GM12865 (cell line): ENCODE results near the gene MZF1.
A peak's percentile ranks its signal among the peaks of the same experiment; 100 is the strongest.
"Not testable (repeated sequence)": the region's sequence is repeated elsewhere in the genome, so short reads cannot be mapped to it uniquely, and the experiment has no call there.

Experiments used
- DNase-seq: peaks from one replicate; pipeline ENCODE4 v3.0.0; 2010; ENCODE audit warnings: low read depth
- H3K4me3 ChIP-seq: 2 replicates; pipeline ENCODE4 v1.5.1; 2011; ENCODE audit warnings: mild to moderate bottlenecking, low read depth, low read length, control low read depth
- TF ChIP-seq, protein P1 (sequence below): IDR thresholded peaks from 2 replicates; pipeline ENCODE4 v1.5.1; 2011; ENCODE audit warnings: low read length, control low read depth, low read depth, inconsistent platforms; ENCODE audit not compliant: insufficient read depth; ENCODE audit errors: missing control alignments

The MZF1 gene

DNA sequence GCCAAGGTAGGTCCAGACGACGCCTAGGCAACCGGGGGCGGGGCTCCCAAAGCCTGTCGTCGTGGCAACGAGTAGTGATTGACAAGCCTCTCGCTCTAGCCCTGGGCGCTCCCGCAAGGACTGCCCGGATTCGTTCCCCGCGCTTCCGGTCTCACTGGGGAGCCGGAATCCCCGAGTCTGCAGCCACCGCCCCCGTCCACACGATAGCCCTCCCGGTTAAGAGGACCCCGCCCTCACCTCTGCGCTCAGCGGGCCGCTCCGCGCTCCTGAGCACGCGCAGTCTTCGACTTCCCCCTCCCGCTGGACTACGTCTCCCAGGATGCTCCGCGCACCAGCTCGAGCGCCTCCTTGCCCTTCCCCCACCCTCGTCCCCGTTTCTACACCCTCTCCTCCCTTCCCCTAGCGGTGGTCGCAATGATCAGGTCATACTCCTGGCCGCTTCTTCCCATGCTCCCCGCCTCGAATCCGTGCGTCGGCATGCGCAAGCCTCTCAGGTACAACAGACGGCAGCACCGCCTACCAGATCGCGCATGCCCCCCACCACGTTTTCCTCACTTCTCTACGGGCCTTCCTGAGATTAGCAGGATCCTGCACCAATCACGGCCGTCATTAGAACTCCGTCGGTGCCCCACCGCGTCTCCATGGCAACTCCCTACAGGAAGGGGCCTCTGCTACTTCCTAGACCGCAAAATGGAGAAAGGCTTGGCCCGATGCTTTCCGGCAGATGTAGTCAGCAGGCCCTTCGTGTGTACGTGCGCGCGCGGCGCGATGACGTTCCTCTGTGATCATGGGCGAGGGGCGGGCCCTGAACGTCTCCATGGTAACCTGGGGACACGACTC, at the start of gene MZF1:
MZF1 (minus strand) TSS at position 518 of the 840 bp plus-strand sequence. CDS start 1,946 bp downstream, outside the sequence.
- H3K4me3 ChIP-seq: peak within 1 kb of the TSS; percentile 89
- peak; percentile 100 for DNase-seq
- TF ChIP-seq, protein P1, sequence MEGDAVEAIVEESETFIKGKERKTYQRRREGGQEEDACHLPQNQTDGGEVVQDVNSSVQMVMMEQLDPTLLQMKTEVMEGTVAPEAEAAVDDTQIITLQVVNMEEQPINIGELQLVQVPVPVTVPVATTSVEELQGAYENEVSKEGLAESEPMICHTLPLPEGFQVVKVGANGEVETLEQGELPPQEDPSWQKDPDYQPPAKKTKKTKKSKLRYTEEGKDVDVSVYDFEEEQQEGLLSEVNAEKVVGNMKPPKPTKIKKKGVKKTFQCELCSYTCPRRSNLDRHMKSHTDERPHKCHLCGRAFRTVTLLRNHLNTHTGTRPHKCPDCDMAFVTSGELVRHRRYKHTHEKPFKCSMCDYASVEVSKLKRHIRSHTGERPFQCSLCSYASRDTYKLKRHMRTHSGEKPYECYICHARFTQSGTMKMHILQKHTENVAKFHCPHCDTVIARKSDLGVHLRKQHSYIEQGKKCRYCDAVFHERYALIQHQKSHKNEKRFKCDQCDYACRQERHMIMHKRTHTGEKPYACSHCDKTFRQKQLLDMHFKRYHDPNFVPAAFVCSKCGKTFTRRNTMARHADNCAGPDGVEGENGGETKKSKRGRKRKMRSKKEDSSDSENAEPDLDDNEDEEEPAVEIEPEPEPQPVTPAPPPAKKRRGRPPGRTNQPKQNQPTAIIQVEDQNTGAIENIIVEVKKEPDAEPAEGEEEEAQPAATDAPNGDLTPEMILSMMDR: peak; percentile 22

DNA sequence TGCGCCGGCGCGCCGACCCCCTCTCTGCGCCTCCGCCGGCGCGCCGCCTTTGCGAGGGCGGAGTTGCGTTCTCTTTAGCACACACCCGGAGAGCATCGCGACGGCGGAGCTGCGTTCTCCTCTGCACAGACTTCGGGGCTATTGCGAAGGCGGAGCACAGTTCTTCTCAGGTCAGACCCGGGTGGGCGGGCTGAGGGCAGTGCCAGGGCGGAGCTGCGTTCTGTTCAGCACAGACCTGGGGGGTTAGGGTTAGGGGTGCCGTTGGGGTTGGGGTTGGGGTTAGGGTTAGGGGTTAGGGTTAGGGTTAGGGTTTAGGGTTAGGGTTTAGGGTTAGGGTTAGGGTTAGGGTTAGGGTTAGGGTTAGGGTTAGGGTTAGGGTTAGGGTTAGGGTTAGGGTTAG, 34.1 kb upstream of the MZF1 start:
- H3K4me3 ChIP-seq, DNase-seq: not testable (repeated sequence)

DNA sequence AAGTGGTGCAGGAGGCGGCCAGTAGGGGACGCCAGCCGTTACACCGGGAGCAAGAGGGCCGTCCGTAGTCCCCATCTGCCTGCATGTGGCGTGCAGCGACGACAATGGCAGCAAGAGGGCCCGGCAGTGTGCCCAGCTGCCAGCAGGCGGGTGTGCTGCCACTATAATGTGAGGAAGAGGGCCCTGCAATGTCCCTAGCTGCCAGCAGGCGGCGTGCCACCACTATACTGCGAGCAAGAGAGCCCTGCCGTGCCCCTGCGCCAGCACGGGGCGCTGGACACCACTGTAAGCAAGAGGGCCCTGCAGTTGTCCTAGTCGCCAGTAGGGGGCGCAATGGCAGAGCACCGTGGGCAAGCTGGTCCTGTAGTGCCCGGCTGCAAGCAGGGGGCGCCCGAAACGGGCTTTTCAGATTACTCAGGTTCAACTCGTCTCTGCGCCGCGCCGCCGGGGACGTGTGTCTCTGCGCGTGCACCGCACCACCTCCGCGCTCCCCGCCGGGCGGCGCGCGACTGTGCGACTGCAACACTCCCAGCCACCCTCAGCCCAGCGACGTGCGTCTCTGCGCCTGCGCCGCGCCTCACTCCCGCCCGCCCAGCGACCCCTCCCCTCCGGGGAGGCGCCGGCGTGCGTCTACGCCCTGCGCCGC, 33.2 kb upstream of the MZF1 start:
- not testable (repeated sequence) for H3K4me3 ChIP-seq, DNase-seq
- TF ChIP-seq, protein P1: peak; percentile 5

DNA sequence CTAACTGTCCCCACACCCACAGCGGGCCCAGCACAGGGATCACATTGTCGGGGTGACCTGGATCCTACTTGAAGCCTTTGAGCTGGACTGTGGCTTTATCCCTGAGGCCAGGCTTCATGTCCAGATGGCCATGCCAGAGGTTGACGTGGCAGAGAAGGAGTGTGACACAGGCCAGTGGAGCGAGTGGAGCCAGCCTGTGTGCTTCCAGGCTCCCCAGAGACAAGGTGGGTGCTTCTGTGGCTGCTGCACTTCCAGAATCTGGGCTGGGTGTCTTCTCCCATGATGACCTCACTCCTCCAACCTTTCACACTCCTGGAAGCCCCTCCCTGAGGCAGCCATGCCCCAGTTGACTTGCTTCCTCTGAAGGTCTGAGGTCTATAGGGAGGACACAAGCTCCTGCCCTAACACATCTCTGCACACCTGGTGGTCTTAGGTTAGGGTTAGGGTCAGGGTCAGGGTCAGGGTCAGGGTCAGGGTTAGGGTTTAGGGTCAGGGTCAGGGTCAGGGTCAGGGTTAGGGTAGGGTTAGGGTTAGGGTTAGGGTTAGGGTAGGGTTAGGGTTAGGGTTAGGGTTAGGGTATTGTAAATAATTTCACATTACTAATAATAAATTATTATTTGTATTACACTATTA, 13.1 kb upstream of the MZF1 start:
- TF ChIP-seq, protein P1: no peak
- H3K4me3 ChIP-seq: no peak overlapping the region
- no peak for DNase-seq

DNA sequence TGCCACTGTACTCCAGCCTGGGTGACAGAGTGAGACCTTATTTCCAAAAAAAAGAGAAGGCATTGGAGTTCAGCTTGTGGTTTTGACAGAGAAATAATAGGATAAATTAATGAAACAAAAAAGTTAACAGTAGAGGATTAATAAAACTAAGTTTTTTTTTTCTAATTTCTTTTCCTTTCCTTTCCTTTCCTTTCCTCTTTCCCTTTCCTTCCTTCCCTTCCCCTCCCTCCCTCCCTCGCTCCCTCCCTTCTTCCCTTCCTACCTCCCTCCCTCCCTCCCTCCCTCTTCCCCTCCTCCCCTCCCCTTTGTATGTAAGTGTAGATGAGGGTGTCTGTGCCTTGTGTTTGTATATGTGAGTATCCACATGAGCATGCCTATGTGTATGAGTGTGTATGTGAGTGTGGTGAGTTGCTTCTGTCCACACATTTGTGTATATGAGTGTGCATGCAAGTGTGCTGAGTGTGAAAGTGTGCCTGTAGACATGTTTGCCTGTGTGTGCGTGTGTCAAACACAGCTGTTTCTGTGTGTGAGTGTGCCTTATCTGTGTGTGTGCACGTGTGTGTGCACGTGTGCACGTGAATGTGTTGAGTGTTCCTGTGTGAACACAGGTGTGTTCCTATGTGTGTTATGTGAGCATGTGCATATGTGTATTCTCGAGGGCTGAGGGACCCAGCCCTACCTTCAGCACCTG, 12.5 kb upstream of the MZF1 start:
- no peak overlapping the region for H3K4me3 ChIP-seq
- TF ChIP-seq, protein P1: no peak
- no peak for DNase-seq

DNA sequence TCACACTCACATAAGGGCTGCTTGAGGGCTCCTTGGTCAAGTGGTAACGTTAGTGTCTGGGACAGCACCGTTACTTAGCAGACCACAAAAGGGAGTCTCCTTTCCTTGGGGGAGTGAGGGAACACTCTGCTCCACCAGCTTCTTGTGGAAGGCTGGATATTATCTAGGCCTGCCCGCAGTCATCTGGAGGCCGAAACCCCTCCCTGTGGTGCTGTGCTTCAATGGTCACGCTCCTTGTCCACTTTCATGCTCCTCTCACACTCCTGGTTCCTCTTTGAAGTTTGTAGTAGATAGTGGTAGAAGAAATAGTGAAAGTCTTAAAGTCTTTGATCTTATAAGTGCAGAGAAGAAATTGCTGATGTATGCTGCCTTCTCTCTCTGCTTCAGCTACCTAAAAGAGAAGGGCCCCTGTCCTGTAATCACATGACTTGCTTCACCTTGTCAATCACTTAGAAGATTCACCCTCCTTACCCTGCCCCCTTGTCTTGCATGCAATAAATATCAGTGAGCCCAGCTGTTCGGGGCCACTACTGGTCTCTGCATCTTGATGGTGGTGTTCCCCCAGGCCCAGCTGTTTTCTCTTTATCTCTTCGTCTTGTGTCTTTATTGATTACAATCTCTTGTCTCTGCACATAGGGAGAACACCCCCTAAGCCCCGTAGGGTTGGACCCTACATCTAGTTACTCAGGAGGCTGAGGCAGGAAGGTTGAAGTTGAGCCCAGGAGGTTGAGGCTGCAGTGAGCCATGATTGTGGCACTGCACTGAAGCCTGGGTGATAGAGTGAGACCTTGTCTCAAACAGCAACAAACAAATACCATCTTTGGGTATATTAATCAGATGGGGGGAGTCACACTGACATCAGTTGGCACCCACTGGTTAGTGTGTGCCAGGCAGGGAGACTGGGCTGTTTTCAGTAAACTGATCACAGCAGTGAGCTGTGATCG, 11.6 kb upstream of the MZF1 start:
- no peak for DNase-seq
- H3K4me3 ChIP-seq: no peak overlapping the region

More for the DNA sequence above, 11.6 kb upstream of the MZF1 start:
- TF ChIP-seq, protein P1: no peak
